IMR-90 (cell line): ENCODE results near the gene HSPA12A. TPM values are rescaled to one million over a fixed set of nuclear protein-coding genes. Genes with fewer than 3 reads are reported as not detected.
A peak's percentile ranks its signal among the peaks of the same experiment; 100 is the strongest.

Experiments
- ATAC-seq: fragments of 200-7000 bp; cut with Tn5 transposase; 2 replicates; pipeline ENCODE4 v1.9.1; 2020; ENCODE audit warnings: low read depth, mild to moderate bottlenecking, moderate library complexity
- BruUV-seq: library from RNA; stranded (reverse); fragments of 400-500 nt; replicated peaks from 2 replicates; lab custom pipeline; 2021; lab: Mats Ljungman, UMichigan
- CTCF ChIA-PET: fragments of 300-600 bp; formaldehyde crosslinking; extraction: SDS; loops from one replicate; lab custom pipeline; 2021; ENCODE audit warnings: antibody characterized with exemption; lab: Yijun Ruan, JAX
- POLR2A ChIA-PET: fragments of 300-600 bp; sonication (Branson Sonifier 250); formaldehyde crosslinking; loops from one replicate; lab custom pipeline; 2022; ENCODE audit warnings: antibody characterized with exemption; ENCODE audit not compliant: unreplicated experiment; lab: Charles Lee
- DNase-seq: peaks from one replicate; pipeline ENCODE4 v3.0.0; 2013
- H2AFZ ChIP-seq: replicated peaks from 2 replicates; pipeline ENCODE3; 2013; ENCODE audit warnings: low read length, mild to moderate bottlenecking; ENCODE audit not compliant: poor library complexity
- H2AK5ac ChIP-seq: 2 replicates; pipeline ENCODE4 v1.6.1; 2013; ENCODE audit warnings: low read depth, low read length, inconsistent platforms
- H2AK9ac ChIP-seq: replicated peaks from 2 replicates; pipeline ENCODE3; 2013; ENCODE audit warnings: mild to moderate bottlenecking, low read depth, low read length, moderate library complexity; ENCODE audit not compliant: poor library complexity
- H2BK120ac ChIP-seq: 2 replicates; pipeline ENCODE4 v1.6.1; 2013; ENCODE audit warnings: low read depth, low read length, inconsistent platforms
- H2BK15ac ChIP-seq: 3 replicates; pipeline ENCODE4 v1.6.1; 2013; ENCODE audit warnings: low read depth, low read length, inconsistent platforms
- H2BK20ac ChIP-seq: 2 replicates; pipeline ENCODE4 v1.6.1; 2013; ENCODE audit warnings: low read depth, mild to moderate bottlenecking, inconsistent platforms, low read length, moderate library complexity
- H2BK5ac ChIP-seq: 2 replicates; pipeline ENCODE4 v1.6.1; 2013; ENCODE audit warnings: mild to moderate bottlenecking, low read depth, low read length, inconsistent platforms; ENCODE audit not compliant: poor library complexity, severe bottlenecking
- H3K14ac ChIP-seq: replicated peaks from 2 replicates; pipeline ENCODE4 v1.6.1; 2013; ENCODE audit warnings: low read depth, low read length, inconsistent platforms
- H3K18ac ChIP-seq: 2 replicates; pipeline ENCODE4 v1.6.1; 2013; ENCODE audit warnings: low read depth, low read length, control low read depth
- H3K23ac ChIP-seq: 2 replicates; pipeline ENCODE4 v1.6.1; 2013; ENCODE audit warnings: low read depth, low read length, inconsistent platforms
- H3K27ac ChIP-seq: 2 replicates; pipeline ENCODE4 v1.5.1; 2013; ENCODE audit warnings: mild to moderate bottlenecking, control low read depth, low read length; ENCODE audit not compliant: insufficient read depth
- H3K27me3 ChIP-seq: 2 replicates; pipeline ENCODE4 v1.6.1; 2013; ENCODE audit warnings: low read length; ENCODE audit not compliant: control insufficient read depth, insufficient read depth
- H3K36me3 ChIP-seq: 2 replicates; pipeline ENCODE4 v1.6.1; 2013; ENCODE audit warnings: low read length, mixed read lengths; ENCODE audit not compliant: control insufficient read depth, insufficient read depth
- H3K4ac ChIP-seq: 2 replicates; pipeline ENCODE4 v1.6.1; 2013; ENCODE audit warnings: low read depth, low read length, inconsistent platforms
- H3K4me1 ChIP-seq: 2 replicates; pipeline ENCODE4 v1.6.1; 2013; ENCODE audit warnings: low read length, mixed read lengths; ENCODE audit not compliant: control insufficient read depth, insufficient read depth
- H3K4me2 ChIP-seq: 2 replicates; pipeline ENCODE4 v1.6.1; 2013; ENCODE audit warnings: low read depth, mild to moderate bottlenecking, control low read depth, low read length, moderate library complexity
- H3K4me3 ChIP-seq: 2 replicates; pipeline ENCODE4 v1.5.1; 2013; ENCODE audit warnings: low read depth, mild to moderate bottlenecking, control low read depth, low read length, moderate library complexity; ENCODE audit not compliant: insufficient read depth
- H3K56ac ChIP-seq: 2 replicates; pipeline ENCODE4 v1.6.1; 2013; ENCODE audit warnings: low read length, inconsistent platforms; ENCODE audit not compliant: insufficient read depth; ENCODE audit errors: extremely low read depth
- H3K79me1 ChIP-seq, 2 experiments: 2 replicates each; pipeline ENCODE4 v1.6.1; 2013; ENCODE audit warnings: low read length in 2 of 2, inconsistent platforms in 1 of 2, low read depth in 1 of 2
- H3K9ac ChIP-seq: 2 replicates; pipeline ENCODE4 v1.6.1; 2013; ENCODE audit warnings: low read depth, low read length, control low read depth
- H3K9me1 ChIP-seq: 2 replicates; pipeline ENCODE4 v1.6.1; 2013; ENCODE audit warnings: low read length, inconsistent platforms; ENCODE audit not compliant: insufficient read depth
- H3K9me3 ChIP-seq: 2 replicates; pipeline ENCODE4 v1.6.1; 2013; ENCODE audit warnings: low read length; ENCODE audit not compliant: control insufficient read depth, insufficient read depth
- H4K20me1 ChIP-seq: 2 replicates; pipeline ENCODE4 v1.6.1; 2013; ENCODE audit warnings: low read length, inconsistent platforms; ENCODE audit not compliant: insufficient read depth
- H4K5ac ChIP-seq: 2 replicates; pipeline ENCODE4 v1.6.1; 2013; ENCODE audit warnings: mild to moderate bottlenecking, low read depth, low read length, control low read depth
- H4K8ac ChIP-seq, 2 experiments: 2 replicates each; pipeline ENCODE4 v1.6.1; 2013; ENCODE audit warnings: low read depth in 2 of 2, low read length in 2 of 2, control low read depth in 1 of 2, inconsistent platforms in 1 of 2
- H4K91ac ChIP-seq: 2 replicates; pipeline ENCODE4 v1.6.1; 2013; ENCODE audit warnings: low read depth, low read length, inconsistent platforms; ENCODE audit not compliant: insufficient read depth
- BHLHE40 ChIP-seq: fragments of 150-350 bp; IDR thresholded peaks from 2 replicates; pipeline ENCODE4 v1.6.1; 2016; ENCODE audit warnings: mild to moderate bottlenecking, low read depth, low read length
- CHD1 ChIP-seq: IDR thresholded peaks from 2 replicates; pipeline ENCODE4 v1.6.1; 2012; ENCODE audit warnings: low read depth, low read length, improper control_type of control experiment
- CTCF ChIP-seq: conservative IDR thresholded peaks from 2 replicates; pipeline ENCODE4 v1.5.1; 2012; ENCODE audit warnings: mild to moderate bottlenecking, low read depth, low read length, improper control_type of control experiment
- ELK1 ChIP-seq: fragments of 150-350 bp; IDR thresholded peaks from 2 replicates; pipeline ENCODE4 v1.6.1; 2016; ENCODE audit warnings: low read depth, mild to moderate bottlenecking, low read length, moderate library complexity, borderline replicate concordance
- FOS ChIP-seq: fragments of 150-350 bp; IDR thresholded peaks from 2 replicates; pipeline ENCODE4 v1.6.1; 2016; ENCODE audit warnings: low read depth, low read length
- MAFK ChIP-seq: IDR thresholded peaks from 2 replicates; pipeline ENCODE4 v1.6.1; 2012; ENCODE audit warnings: low read depth, low read length, improper control_type of control experiment
- MAZ ChIP-seq: IDR thresholded peaks from 2 replicates; pipeline ENCODE4 v1.6.1; 2012; ENCODE audit warnings: low read depth, mild to moderate bottlenecking, low read length, improper control_type of control experiment, moderate library complexity, borderline replicate concordance
- MXI1 ChIP-seq: IDR thresholded peaks from 2 replicates; pipeline ENCODE4 v1.6.1; 2012; ENCODE audit warnings: low read depth, mild to moderate bottlenecking, low read length, moderate library complexity, borderline replicate concordance
- NFE2L2 ChIP-seq: fragments of 150-350 bp; IDR thresholded peaks from 2 replicates; pipeline ENCODE4 v1.6.1; 2016; ENCODE audit warnings: low read depth, mild to moderate bottlenecking, low read length
- POLR2A ChIP-seq: IDR thresholded peaks from 2 replicates; pipeline ENCODE4 v1.6.1; 2012; ENCODE audit warnings: mild to moderate bottlenecking, low read depth, low read length
- RAD21 ChIP-seq: IDR thresholded peaks from 2 replicates; pipeline ENCODE4 v1.6.1; 2012; ENCODE audit warnings: low read length, improper control_type of control experiment
- RCOR1 ChIP-seq: IDR thresholded peaks from 2 replicates; pipeline ENCODE4 v1.6.1; 2012; ENCODE audit warnings: mild to moderate bottlenecking, low read length, improper control_type of control experiment; ENCODE audit not compliant: insufficient replicate concordance
- RFX5 ChIP-seq: IDR thresholded peaks from 2 replicates; pipeline ENCODE4 v1.8.0; 2012; ENCODE audit warnings: low read depth, mild to moderate bottlenecking, low read length, moderate library complexity
- USF2 ChIP-seq: fragments of 150-350 bp; IDR thresholded peaks from 2 replicates; pipeline ENCODE4 v1.6.1; 2017; ENCODE audit warnings: mild to moderate bottlenecking, antibody characterized with exemption, low read length, low read depth
- WGBS, 2 experiments: methylation state at CpG; one replicate each; pipeline versions ENCODE4 v1.1.5 to v1.1.7; 2013; ENCODE audit warnings: missing lambda C conversion rate in 2 of 2; ENCODE audit not compliant: insufficient read length in 1 of 2; ENCODE audit errors: extremely low coverage in 2 of 2; 5-methylcytosine and 5-hydroxymethylcytosine counted together
- dilution Hi-C: fragments of 300-500 bp; cut with HindIII; formaldehyde crosslinking; loops from one replicate; pipeline ENCODE4 v1.14.3; 2018; ENCODE audit warnings: low sequenced_read_pairs; ENCODE audit not compliant: unreplicated experiment
- in situ Hi-C: fragments of 300-500 bp; cut with MboI; formaldehyde crosslinking; loops from 3 replicates; pipeline ENCODE4 v1.14.3; 2019; ENCODE audit warnings: low sequenced_read_pairs, inconsistent platforms, mixed read lengths
- intact Hi-C: fragments of 100-400 bp; cut with micrococcal nuclease; formaldehyde crosslinking; loops from 2 replicates; pipeline ENCODE4 v1.10.0; 2022
- polyA plus RNA-seq, 3 experiments: library from polyadenylated mRNA; depleted of rRNA; stranded (reverse); fragments of >200 nt; gene quantifications; 2 replicates each; pipeline ENCODE4 v1.2.3, GENCODE V29; 2012; ENCODE audit warnings: low replicate concordance in 1 of 3
- total RNA-seq: library from RNA; depleted of rRNA; stranded (reverse); fragments of >200 nt; gene quantifications from 2 replicates; pipeline ENCODE4 v1.2.3, GENCODE V29; 2012

The HSPA12A gene
- total and polyA plus RNA-seq, 2 of the 4 experiments (the other 2 are of a cell fraction): 16.1 to 16.7 TPM

- Histone ChIP-seq H3K4me1 (peaks cover 12% of the 10 kb centered on the region), H2BK120ac (no peak overlapping the region), H2AFZ (peak overlapping the region; percentile 18), H3K36me3 (no peaks in the 10 kb centered on the region), H3K56ac (no peak overlapping the region), H3K27ac (no peak overlapping the region), H4K20me1 (no peaks in the 10 kb centered on the region), H3K27me3 (no peaks in the 10 kb centered on the region), H3K79me1 (no peaks in the 10 kb centered on the region), H3K4ac (no peak overlapping the region), H3K18ac (no peak overlapping the region), H3K4me2 (no peak overlapping the region), H3K9ac (no peak overlapping the region), H2BK15ac (no peak overlapping the region), H3K4me3 (no peak overlapping the region), H4K91ac (no peak overlapping the region), H4K8ac (no peak overlapping the region), H2AK9ac (no peak overlapping the region), H2AK5ac (peak overlapping the region; percentile 13; the same call in 1 of the 2 replicates), H3K9me3 (no peaks in the 10 kb centered on the region), H3K9me1 (peaks cover 9% of the 10 kb centered on the region; the same call in 1 of the 2 replicates), H3K23ac (no peak overlapping the region), H4K5ac (no peak overlapping the region), H2BK5ac (no peak overlapping the region), H2BK20ac (no peak overlapping the region), H3K14ac (no peak overlapping the region)
- DNase-seq: no peak
- no TSS peak for BruUV-seq
- WGBS, 2 experiments: 92% methylated on average over 2 of the region's 15 CpGs; no CpG with 5 or more reads in 1 of the 2 experiments
- in situ Hi-C loops: no loop called here
- dilution Hi-C loops: loop anchor here (25.0 kb wide), 1 partner anchor 88 kb away; no protein-coding TSS in a partner anchor
- intact Hi-C loops: no loop called here
- CTCF ChIA-PET: interaction anchor here (1.1 to 1.4 kb wide), 2 partner anchors 12 to 88 kb away, joined by 3 to 4 read pairs; no protein-coding TSS in a partner anchor
- POLR2A ChIA-PET: no interaction called here
- no peak for ATAC-seq
- no peak for TF ChIP-seq CTCF
- no peak for TF ChIP-seq MAZ
- TF ChIP-seq RAD21: no peak
- TF ChIP-seq POLR2A: no peak
- no peak for TF ChIP-seq ELK1
- no peak for TF ChIP-seq BHLHE40
- no peak for TF ChIP-seq FOS
- TF ChIP-seq RCOR1: no peak
- no peak for TF ChIP-seq USF2
- no peak for TF ChIP-seq MAFK
- TF ChIP-seq NFE2L2: no peak
- TF ChIP-seq RFX5: no peak
- no peak for TF ChIP-seq MXI1
- TF ChIP-seq CHD1: no peak
Measured at GRCh38 chr10:116775488-116776400, 33.4 kb upstream of the HSPA12A start.
